AG08395 (cell line): ENCODE results near the gene ABCC2.
"Not testable (repeated sequence)": the region's sequence is repeated elsewhere in the genome, so short reads cannot be mapped to it uniquely, and the experiment has no call there.

Source experiments
- DNase-seq: peaks from one replicate; pipeline ENCODE4 v3.0.0; 2012; ENCODE audit warnings: mixed read lengths, low spot score

ABCC2 gene

DNA sequence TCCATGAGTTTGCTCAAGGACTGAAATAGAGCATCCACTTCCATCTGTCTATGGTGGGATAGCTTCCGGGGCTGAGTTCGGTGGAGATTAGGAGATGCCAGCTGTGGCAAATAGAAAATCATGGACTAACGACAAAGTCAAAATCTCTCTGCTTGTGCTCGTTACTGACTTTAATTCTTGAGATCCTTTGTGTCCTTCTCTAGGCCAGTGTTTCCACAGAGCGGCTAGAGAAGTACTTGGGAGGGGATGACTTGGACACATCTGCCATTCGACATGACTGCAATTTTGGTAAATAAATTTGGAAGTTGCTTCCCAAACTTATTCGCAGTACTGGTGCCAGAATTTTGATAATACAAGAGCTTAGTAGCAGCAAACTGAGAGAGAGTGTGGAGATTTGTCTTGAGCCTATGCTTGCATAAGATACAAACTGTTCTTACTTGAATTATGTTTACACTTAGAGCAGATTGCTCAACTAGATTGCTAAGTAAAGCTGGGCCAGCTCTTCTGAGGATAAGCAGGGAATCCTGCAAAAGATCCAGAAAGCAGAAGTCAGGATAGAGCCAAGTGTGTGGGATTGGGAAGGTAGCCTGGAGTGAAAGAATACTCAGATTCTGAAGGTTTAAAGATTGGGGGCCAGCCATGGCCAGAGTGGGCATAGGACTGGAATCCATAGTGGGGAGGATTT is 27.6 kb downstream of the ABCC2 start:
- DNase-seq = no peak

DNA sequence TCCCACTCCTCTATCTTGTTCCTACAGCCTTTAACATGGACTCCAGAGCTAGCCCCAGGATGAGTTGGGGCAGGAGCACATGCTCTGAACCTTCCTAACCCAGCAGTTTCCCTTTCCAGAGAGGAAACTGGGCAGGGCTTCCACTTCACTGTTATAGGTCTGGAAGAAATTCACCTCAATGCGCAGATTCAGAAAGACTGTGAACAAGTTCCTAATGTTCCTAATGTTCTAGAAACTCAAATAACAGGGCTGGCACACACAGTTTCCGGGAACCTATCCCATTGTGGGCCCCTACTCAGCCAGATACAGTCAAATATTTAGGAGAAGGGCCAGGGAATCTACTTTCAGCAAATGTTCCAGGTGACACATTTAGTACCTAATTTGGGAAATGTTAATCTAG is 29.7 kb downstream of the ABCC2 start:
- no peak for DNase-seq

DNA sequence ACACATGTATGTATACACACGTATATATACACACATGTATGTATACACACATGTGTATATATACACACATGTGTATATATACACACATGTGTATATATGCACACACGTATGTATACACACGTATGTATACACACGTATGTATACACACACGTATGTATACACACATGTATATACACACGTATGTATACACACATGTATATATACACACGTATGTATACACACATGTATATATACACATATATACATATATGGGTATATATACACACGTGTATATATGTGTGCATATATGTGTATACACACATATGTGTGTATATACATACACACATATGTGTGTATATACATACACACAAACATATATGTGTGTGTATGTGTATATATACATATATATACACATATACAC is 31.7 kb downstream of the ABCC2 start:
- DNase-seq = no peak

DNA sequence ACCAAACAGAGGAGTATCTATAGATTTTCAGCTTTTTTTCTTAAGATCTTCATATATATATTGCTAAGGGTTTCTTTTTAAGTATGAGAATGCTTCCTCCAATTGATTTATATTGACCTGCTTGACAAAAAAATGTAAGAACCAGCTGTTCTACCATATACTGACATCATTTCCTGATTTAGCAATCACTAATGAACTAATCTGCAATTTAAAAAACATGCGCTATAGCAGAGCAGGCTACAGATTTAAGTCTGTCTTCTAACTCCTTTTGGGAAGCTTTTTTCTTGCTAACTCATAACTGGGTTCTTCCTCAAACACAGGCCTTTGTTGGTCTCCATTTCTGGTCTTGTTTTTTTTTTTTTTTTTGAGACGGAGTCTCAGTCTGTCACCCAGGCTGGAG is 33.2 kb downstream of the ABCC2 start:
- no peak for DNase-seq

DNA sequence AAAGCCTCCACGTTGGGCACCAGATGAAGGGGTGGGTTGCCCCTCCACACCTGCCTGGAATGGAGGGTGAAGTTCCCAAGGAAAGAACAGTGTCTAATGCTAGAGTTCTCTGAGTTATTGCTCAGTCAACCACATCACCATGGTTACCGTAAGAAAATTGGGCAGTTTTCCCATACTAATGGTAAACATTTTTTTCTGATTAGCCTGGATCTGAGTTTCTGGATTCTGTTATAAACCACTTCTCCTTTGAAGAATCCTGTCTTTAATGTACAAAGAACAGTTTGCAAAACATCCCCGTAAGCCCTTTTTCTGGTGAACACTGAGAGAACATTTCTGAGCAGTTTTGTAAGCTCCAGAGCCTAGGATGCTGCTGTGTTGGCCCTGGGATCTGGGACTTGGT is 45.5 kb downstream of the ABCC2 start:
- DNase-seq = no peak

DNA sequence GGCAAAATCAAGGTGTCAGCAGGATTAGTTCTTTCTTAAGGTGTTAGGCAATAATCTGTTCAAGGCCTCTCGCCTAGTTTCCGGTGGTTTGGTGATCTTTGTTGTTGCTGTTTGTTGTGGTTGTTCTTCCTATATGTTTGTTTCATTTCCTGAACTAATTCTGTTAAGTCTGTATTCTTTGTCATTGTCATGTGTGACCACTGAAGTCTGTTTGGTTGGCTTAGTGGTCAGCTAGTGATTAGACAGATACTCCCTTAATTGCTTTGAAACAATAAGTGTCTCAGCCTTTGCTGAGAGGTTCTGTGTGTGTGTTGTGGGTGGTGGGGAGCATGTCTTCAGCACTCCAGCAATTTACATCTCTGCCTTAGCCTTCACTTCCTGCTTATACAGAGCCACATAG is 46.0 kb downstream of the ABCC2 start:
- DNase-seq = no peak

DNA sequence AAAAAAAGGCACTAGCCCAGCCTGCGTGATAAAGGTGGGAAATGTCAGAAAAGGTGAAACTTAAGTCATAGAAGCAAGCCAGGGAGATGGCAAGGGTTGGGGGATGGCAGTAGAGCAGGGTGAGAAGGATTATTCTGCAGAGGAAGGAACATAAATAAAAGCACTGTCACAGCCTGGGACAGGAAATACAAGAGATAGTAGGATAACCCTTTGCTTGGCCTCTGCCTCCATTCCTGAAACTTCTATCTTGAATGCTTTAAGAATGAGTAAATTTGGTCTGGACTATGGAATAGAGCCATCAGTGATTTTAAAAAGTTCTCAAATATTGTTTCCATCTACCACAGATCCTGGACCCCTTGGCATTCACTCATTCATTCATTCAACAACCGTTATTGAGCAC is 50.0 kb downstream of the ABCC2 start:
- DNase-seq = no peak

DNA sequence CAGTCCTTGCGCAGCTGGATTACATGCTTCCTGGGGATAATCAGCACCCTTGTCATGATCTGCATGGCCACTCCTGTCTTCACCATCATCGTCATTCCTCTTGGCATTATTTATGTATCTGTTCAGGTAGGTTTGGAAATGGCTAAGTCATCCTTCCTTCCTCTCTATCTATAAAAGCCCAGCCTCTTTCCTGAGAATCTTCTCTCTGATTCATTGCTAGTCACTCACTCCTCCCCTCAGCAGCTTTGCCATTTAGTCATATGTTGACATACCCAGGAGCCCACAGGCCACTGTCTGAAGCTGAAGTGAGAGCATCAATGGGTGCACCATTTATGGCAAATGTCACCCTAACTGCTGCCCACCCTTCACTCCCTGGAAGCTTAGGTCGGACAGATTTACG is 52.0 kb downstream of the ABCC2 start:
- DNase-seq = peak; percentile 92

DNA sequence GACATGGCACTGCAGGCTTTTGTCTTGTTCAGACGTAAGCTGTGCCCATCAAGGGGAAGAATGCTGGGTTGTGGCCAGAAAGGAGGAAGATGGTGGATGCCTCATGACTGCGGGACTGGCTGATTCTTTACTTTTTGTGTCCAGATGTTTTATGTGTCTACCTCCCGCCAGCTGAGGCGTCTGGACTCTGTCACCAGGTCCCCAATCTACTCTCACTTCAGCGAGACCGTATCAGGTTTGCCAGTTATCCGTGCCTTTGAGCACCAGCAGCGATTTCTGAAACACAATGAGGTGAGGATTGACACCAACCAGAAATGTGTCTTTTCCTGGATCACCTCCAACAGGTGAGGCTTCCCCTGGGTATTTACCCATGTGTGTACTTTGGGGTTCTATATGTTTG is 53.5 kb downstream of the ABCC2 start:
- no peak for DNase-seq

DNA sequence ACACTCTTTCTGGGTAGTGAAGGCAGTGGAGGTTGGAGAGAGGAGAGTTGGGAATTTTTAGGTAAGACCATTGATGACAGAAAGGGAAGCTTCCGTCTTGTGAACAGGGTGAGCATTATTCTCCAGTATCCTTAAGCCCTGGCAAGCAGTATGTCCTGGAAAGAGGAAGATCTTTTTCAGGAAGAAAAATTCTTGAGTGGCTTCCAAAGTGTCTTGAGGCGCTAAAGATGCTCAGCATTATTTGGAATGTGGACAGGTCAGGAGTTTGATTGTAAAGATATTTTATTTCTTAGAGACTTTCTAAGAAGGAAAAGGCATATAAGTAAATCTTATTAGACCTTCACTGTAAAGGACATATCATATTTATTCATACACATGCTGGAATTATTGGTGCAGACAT is 54.3 kb downstream of the ABCC2 start:
- DNase-seq = no peak

DNA sequence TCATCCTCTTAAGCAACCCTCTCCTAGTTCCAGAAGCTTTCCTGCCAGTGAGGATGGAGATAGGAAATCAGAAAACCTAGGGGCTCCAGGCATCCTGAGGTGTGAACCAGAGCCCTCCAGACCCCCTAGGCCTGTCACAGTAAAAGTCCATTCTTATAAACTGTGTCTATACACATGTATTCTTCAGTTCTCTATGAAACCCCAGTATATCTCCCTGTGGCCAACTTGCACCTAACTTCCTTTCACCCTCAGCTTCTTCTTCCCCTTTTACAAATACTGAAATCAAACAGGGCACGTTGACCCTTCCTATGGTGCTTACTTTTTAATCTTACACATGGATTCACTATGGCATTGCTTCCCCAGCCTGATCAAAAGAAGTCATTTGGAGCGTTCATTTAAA is 58.4 kb downstream of the ABCC2 start:
- not testable (repeated sequence) for DNase-seq

DNA sequence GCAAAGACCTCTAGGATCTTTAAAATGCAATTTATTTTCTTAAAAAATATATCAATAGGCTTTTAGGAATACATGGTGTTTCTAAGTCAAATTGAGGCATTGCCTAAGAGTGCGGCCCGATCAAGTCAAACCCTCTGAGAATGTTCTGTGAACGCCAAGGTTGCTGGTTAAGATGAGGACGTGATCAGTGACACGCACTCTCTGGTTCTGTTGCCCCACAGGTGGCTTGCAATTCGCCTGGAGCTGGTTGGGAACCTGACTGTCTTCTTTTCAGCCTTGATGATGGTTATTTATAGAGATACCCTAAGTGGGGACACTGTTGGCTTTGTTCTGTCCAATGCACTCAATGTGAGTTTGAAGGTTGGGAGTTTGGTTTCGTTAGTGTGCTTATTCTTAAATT is 59.3 kb downstream of the ABCC2 start:
- no peak for DNase-seq

DNA sequence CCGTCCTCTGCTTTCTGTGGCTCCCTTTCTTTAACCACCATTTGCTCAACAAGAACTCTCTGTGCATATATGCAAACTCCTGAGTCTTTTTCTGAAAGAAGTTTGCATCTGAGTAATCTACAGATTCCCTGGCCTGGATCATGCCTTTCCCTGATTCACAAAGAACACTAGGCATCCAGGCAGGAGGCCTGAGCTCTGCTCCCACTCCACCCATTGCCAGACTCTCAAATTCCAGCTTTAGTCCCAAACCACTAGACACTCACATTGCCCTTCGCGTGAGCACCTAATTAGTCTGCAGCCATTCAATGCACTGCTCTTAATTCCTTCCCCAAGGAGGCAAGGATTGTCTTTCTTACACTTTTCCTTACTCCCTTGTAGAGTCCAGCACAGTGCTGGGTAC is 60.9 kb downstream of the ABCC2 start:
- DNase-seq = peak; percentile 33

DNA sequence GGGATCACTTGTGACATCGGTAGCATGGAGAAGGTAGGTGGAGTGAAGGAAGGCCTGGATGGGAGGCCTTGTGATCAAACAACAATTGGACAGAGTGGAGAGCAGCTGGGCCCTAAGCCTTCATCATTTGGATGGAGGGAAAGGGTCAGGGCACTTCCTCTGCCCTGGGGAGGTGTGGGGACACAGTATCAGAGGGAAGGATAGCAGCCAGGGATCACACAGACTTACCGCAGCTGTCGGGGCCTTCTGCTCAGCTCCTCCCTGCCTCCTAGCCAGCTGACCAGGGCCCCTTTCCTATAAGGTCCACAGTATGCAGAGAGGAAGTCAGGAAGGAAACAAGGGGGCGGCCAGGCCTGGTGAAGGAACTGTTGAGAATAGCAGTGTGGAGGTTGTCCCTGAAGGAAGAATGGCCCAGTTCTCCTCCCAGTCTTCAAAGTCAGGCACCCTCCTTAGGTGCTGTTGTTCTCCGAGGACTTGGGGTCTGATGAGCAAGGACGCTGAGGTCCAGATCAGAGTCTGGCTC is 62.1 kb downstream of the ABCC2 start:
- no peak for DNase-seq

DNA sequence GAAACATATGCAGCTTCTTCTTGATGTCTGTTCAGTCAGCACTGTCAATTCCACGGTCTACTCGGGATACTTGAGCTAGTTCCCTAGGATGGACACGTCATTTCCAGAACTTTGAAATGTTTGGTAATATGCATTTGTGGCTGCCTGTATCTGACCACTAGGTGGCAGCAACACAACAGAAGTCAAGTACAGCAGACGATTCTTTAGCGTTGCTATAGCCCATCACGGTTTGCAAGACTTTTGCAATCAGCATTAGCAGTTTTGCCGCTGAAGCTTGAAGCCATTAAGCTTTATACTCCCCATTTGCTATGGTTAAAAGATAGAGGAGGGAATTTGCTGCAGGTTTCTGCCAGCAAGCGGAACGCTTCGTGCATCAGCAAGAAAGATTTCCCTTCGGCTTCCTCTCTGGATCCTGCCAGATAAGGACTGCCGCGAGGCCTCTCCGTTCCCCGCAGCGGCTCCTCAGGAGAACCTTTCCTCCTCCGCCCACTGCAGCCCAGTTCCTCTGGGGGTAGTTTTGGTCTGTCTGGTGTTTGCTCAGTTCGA is 63.5 kb downstream of the ABCC2 start:
- peak; percentile 80 for DNase-seq

DNA sequence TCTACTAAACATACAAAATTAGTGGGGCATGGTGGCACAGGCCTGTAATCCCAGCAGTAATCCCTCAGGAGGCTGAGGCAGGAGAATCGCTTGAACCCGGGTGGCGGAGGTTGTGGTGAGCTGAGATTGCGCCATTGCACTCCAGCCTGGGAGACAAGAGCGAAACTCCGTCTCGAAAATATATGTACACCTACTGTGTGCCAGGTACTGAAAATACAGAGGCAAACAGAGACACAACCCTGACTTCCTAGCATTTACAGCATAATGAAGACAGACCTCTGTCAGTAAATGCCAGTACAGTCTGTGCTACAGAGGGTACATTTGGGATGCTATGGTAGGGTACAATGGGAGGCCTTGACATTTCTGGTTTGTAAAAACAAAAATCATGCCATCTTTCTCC is 66.6 kb downstream of the ABCC2 start:
- DNase-seq = no peak

DNA sequence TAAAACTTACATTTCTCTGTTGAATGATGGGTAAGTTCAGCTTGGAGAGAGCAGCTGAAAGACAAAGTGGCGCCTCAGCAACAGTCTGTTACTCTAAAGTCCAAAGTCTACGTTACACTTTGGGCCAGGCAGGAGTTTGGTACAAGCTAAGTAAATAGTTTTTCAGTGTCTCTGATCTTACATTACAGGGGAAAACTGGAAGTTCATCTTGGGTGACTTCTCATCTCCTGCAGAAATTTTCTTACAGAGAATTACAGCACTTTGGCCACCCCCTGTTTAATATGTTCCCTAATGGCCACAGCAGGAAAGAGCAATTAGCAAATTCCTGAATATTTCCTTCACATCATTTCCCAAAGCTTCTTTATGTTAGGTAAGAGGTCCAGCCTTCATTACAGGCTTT is 67.1 kb downstream of the ABCC2 start:
- DNase-seq = no peak

DNA sequence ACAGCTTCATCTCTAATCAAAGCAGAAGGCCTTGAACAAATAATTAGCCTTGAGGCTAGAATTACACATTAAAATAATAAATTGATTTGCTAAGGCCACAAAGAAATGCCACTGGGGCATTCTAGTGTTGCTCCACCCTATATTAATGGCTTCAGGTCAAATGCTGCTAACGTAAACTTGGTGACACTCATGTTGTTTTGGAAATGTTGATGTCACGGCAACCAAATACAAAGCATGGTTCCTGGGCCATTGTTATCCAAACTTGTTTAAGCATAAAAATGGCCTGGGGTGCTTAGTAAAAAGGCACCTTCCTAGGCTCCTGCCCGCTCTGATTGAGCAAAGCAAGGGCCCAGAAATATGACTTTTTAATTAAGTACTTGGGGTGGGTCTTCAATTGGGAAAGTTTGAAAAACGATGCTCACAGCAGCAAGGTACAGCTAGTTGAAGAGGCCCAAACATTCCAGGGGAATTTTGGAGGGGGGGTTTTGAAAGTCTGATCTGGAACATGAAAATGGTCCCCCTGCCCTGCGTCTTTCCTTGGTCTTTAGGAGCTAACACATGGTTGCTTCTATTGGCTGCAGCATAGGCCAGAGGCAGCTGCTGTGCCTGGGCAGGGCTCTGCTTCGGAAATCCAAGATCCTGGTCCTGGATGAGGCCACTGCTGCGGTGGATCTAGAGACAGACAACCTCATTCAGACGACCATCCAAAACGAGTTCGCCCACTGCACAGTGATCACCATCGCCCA is 67.8 kb downstream of the ABCC2 start:
- no peak for DNase-seq

DNA sequence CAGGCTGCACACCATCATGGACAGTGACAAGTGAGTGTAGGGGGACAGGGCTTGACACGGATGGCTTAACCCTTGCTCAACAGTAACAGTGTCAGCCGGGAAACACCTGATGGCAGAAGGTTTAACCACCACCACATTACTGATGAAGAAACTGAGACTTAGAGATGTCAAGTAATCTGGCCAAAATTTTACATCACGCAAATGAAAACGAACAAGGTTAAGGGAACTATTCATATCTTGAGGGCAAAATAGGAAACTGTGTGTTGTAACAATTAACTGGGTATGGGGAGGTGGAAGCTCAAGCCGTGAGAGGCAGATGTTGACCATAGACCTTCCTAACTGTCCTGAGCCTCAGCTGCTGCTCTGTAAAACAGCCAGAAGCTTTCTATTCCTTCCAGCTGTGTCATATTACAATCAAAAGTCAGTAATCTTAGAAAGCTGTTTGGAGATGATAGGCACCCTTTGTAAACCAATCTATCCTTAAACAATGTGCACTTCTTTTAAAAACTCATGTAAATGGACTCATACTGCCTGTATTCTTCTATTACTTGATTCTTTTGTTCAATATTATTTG is 68.4 kb downstream of the ABCC2 start:
- no peak for DNase-seq

DNA sequence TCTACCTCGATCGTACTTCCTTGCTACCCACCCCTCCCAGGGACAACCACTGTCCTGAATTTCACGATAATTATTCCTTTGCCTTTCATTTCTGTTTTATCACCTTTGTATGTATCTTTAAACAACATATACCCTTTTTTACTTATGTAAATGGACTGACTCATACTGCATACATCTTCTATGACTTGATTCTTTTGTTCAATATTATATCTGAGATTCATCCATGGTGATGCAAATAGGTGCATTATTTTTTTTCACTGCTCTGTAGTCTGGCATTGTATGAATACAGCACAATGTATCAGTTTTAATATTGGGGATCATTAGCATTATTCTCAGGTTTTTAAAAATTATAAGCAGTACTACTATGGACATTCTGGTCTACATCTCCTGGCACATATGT is 69.4 kb downstream of the ABCC2 start:
- no peak for DNase-seq

DNA sequence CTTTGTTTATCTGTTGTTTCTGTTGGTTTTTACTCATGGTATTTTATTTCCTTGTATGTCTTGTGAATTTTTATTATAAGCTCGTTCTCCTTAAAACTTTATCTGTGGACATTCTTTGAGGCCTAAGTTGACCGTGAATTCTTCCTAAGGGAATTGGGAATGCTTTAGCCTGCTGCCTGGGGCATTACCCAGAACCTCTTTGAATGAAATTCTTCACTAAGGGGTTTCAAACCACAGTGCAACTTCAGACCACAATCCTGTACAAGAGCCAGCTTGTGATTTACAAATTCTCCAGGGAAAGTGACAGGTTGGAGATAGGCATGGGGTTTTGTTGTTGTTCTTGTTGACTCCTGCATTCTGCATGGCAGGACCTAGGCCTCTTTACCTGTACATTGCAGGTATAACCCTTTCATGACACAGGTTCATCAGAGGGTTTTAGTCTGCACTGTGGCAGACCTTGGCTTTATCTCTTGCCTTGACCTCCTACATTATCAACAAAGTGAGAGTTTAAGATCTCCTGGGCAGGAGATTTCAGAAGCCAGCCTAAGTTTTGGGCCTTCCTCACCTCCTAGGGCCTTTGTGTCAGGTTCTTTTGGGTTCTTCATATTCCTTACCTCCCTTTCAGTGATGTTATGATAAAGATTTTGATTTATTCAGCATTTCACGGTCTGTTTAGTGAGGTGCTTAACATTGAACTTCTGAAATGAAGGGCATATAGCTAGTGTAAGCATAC is 70.2 kb downstream of the ABCC2 start:
- DNase-seq = no peak

DNA sequence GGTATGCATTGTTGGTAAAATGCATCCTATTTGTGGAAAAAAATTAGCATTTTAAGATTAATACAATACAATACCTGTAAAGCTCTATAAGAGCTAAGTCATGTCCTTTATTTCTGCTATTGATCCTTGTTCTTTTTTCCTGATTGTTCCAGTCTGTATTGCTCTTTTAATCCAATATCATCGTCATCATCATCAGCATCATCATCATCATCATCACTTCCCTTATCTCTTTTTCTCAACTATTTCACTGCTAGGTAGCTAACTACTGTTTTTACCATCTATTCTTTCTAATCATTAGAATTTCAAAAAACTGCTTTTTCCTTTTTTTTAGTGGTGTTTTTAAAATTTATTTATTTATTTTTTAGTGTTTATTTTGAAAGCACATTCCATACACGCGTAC is 71.2 kb downstream of the ABCC2 start:
- DNase-seq = no peak
